Heart right ventricle (tissue), 16 donors: ENCODE results near the gene SLC18A2. TPM values are rescaled to one million over a fixed set of nuclear protein-coding genes. Genes with fewer than 3 reads are reported as not detected.

Experiments used
- ATAC-seq, 8 donors: fragments of 200-7000 bp; cut with Tn5 transposase; one replicate each; pipeline ENCODE4 v1.9.1; 2020; ENCODE audit warnings: mild to moderate bottlenecking in 8 of 8, moderate library complexity in 8 of 8, moderate number of reproducible peaks in 1 of 8
- DNase-seq, 2 donors: peaks; one replicate each; pipeline ENCODE4 v3.0.0-alpha.2; 2020
- H3K27ac ChIP-seq, 10 donors: fragments of 200-600 bp; sonication (generic) in 2 of 10; one replicate each; pipeline versions ENCODE4 v1.5.0 to v1.8.0; 2020 to 2022; ENCODE audit warnings: mild to moderate bottlenecking in 3 of 10
- H3K27me3 ChIP-seq, 7 donors: fragments of 200-600 bp; one replicate each; pipeline ENCODE4 v1.8.0; 2021 to 2022; ENCODE audit warnings: mild to moderate bottlenecking in 2 of 7
- H3K36me3 ChIP-seq, 9 donors: fragments of 200-600 bp; sonication (generic) in 1 of 9; one replicate each; pipeline versions ENCODE4 v1.5.0 to v1.8.0; 2020 to 2022; ENCODE audit warnings: mild to moderate bottlenecking in 2 of 9
- H3K4me1 ChIP-seq, 9 donors: fragments of 200-600 bp; sonication (generic) in 1 of 9; one replicate each; pipeline versions ENCODE4 v1.5.0 to v1.8.0; 2020 to 2022; ENCODE audit warnings: mild to moderate bottlenecking in 4 of 9
- H3K4me3 ChIP-seq, 10 donors: fragments of 200-600 bp; sonication (generic) in 2 of 10; one replicate each; pipeline versions ENCODE4 v1.5.0 to v1.8.0; 2020 to 2022; ENCODE audit warnings: mild to moderate bottlenecking in 7 of 10, moderate library complexity in 2 of 10
- H3K9me3 ChIP-seq, 11 donors: fragments of 200-600 bp in 10 of 11; sonication (generic) in 2 of 11; one replicate each; pipeline versions ENCODE4 v1.5.0 to v1.8.0; 2013 to 2022; ENCODE audit warnings: mild to moderate bottlenecking in 2 of 11, control low read depth in 1 of 11, moderate library complexity in 1 of 11
- CTCF ChIP-seq, 9 donors: fragments of 200-600 bp; sonication (generic) in 2 of 9; IDR thresholded peaks; one replicate each; pipeline versions ENCODE4 v1.5.0 to v1.8.0; 2021 to 2022; ENCODE audit warnings: antibody characterized with exemption in 9 of 9, mild to moderate bottlenecking in 5 of 9, moderate library complexity in 1 of 9
- WGBS, 2 donors: extraction: QIAGEN DNeasy Blood & Tissue Kit; methylation state at CpG; one replicate each; pipeline ENCODE4 v1.1.7; 2013; ENCODE audit warnings: inconsistent platforms in 1 of 2; 5-methylcytosine and 5-hydroxymethylcytosine counted together
- intact Hi-C, 10 donors: fragments of 100-400 bp; cut with DNase I; formaldehyde crosslinking; loops; one replicate each; pipeline versions ENCODE4 v1.11.1 to v1.14.2; 2022
- polyA plus RNA-seq, 2 donors: library from polyadenylated mRNA; stranded (reverse); fragments of 200-250 nt; gene quantifications; one replicate each; pipeline ENCODE4 v1.2.3, GENCODE V29; 2013
- total RNA-seq, 10 donors: library from RNA; stranded (reverse); fragmentation: NEBNext Ultra II Directional in 3 of 10; extraction: Animal tissue kit (Norgen Biotek cat#: 25700) in 3 of 10; gene quantifications; one replicate each; pipeline versions ENCODE4 v1.2.1 to v1.2.4, GENCODE V29; 2021 to 2023
- donor health status: Arrhythmogenic right ventricular cardiomyopathy.
- donor health status: ischemic (EF 13 %, LVEDD 7.1; RV severe dilation, severe dysfunction).
- donor health status: healthy with polysubstance abuse.
- donor health status: DM: no; HTN: yes; CAD: no.
- donor health status: DM: no; HTN: no; CAD: no.
- donor health status: ischemic (EF 25% LVEDD 6.9; RV normal size, moderate dysfunction).
- donor health status: ischemic (EF 25% LVEDD 5.7; RV mildly dilated, moderate dysfunction).
- donor health status: healthy.
- donor health status: DM: yes; HTN: yes; CAD: no.
- donor health status: Ischemic cardiomyopathy.
- donor health status: ischemic (EF 35%, LVEDD 5.7; RV mildly dilated, moderate dysfunction).
- donor health status: nonischemic (EF 11% LVEDD 7.7; RV severe dilation, severe dysfunction).
- donor health status: DM: yes; HTN: yes; CAD: no.
- donor health status: PGD.
- donor health status: ischemic (EF 29% LVEDD 5.4; RV normal size, mild dysfunction).
- donor health status: nonischemic (EF 23%, LVEDD 6.1; RV moderate dilation, normal function).

Gene SLC18A2
- total and polyA plus RNA-seq, 12 donors: 0.07 to 0.47 (median 0.18) TPM; not detected in 1

- 59 to 68% methylated on average over 9 of the region's 9 CpGs for whole genome bisulfite sequencing, 2 donors
- Histone ChIP-seq H3K27me3 (peaks cover 0 to 76% (median 38%) of the 10 kb centered on the region in 7 donors), H3K27ac (no peak overlapping the region), H3K4me1 (no peaks in the 10 kb centered on the region), H3K4me3 (no peak overlapping the region), H3K9me3 (no peaks in the 10 kb centered on the region), H3K36me3 (no peaks in the 10 kb centered on the region)
- no peak for ATAC-seq
- intact Hi-C loops: no loop called here
- TF ChIP-seq CTCF (IDR thresholded peaks at IDR 0.05): no peak
- DNase-seq: no peak
Observed at GRCh38 chr10:117253908-117254307, 13.0 kb downstream of the SLC18A2 start.

GRCh38 chr10:117254338-117254737 is 13.4 kb downstream of the SLC18A2 start:
- no peak for TF ChIP-seq CTCF (IDR thresholded peaks at IDR 0.05)
- ATAC-seq (no peak), DNase-seq (no peak)
- WGBS, 2 donors: 73 to 74% methylated on average over 9 of the region's 9 CpGs
- intact Hi-C loops: no loop called here
- Histone ChIP-seq H3K9me3 (no peaks in the 10 kb centered on the region), H3K27ac (no peak overlapping the region), H3K4me1 (no peaks in the 10 kb centered on the region), H3K36me3 (no peaks in the 10 kb centered on the region), H3K4me3 (no peak overlapping the region), H3K27me3 (peaks cover 0 to 77% (median 42%) of the 10 kb centered on the region in 7 donors)

- Histone ChIP-seq H3K27ac (no peak overlapping the region), H3K4me3 (no peak overlapping the region), H3K36me3 (no peaks in the 10 kb centered on the region), H3K27me3 (peaks cover 0 to 77% (median 46%) of the 10 kb centered on the region in 7 donors), H3K4me1 (no peaks in the 10 kb centered on the region), H3K9me3 (no peaks in the 10 kb centered on the region)
- ATAC-seq (no peak), DNase-seq (no peak)
- WGBS, 2 donors: 74 to 78% methylated on average over 26 of the region's 26 CpGs
- intact Hi-C loops: no loop called here
- TF ChIP-seq CTCF (IDR thresholded peaks at IDR 0.05): no peak
Observed at GRCh38 chr10:117254774-117255735, 14.1 kb downstream of the SLC18A2 start.

GRCh38 chr10:117255835-117256460 is 15.0 kb downstream of the SLC18A2 start:
- no peaks in the 10 kb centered on the region for H3K4me1 ChIP-seq
- no peak for TF ChIP-seq CTCF (IDR thresholded peaks at IDR 0.05)
- DNase-seq (no peak), ATAC-seq (no peak)
- H3K9me3 ChIP-seq: no peaks in the 10 kb centered on the region
- intact Hi-C loops: no loop called here
- H3K36me3 ChIP-seq: no peaks in the 10 kb centered on the region
- 88 to 92% methylated on average over 9 of the region's 9 CpGs for WGBS, 2 donors
- H3K4me3 ChIP-seq: no peak overlapping the region
- H3K27me3 ChIP-seq: peaks cover 0 to 77% (median 46%) of the 10 kb centered on the region in 7 donors
- no peak overlapping the region for H3K27ac ChIP-seq
